ENCODE measurements around the gene NEK1. TPM values are rescaled to one million over a fixed set of nuclear protein-coding genes. Genes with fewer than 3 reads are reported as not detected.
"Not testable (repeated sequence)": the region's sequence is repeated elsewhere in the genome, so short reads cannot be mapped to it uniquely, and the experiment has no call there.

The NEK1 gene
- total RNA-seq, 2 experiments from 2014 or later, result 15.7 to 16.7 TPM

DNA sequence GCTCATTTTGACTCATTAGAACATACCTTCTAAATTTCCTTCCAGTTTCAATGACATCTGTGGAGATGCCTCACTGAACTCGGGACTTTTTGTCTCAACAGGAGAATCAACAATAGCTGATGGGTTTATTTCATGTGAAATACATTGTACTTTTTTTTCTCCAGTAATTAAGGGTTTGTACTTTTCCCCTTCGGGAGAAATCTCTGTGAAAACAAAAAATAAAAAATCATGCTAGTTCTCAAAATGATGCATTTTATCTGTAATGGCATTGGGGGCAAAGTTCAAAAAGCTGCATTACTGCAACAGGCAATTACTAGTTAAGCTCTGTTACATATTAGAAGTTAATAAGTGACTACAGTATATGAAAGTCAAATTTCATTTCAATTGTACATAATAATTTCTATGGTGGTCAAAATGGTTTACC, 174.3 kb downstream of the NEK1 start:
- DNase-seq (no peak), ATAC-seq (no peak)
- no peak overlapping the region for H3K4me3 Mint-ChIP-seq
- H3K4me1 Mint-ChIP-seq (ENCODE audit: low read depth), result peaks cover 2% of the 10 kb centered on the region
- peaks cover 6% of the 10 kb centered on the region for H3K9me3 Mint-ChIP-seq (ENCODE audit: insufficient read depth)
- peaks cover 3% of the 10 kb centered on the region for H3K36me3 Mint-ChIP-seq (ENCODE audit: low read depth)
- H3K27me3 Mint-ChIP-seq (ENCODE audit: low read depth), result no peaks in the 10 kb centered on the region
- ChIA-PET CTCF (no interaction called here), POLR2A (no interaction called here)
- no peak overlapping the region for H3K27ac Mint-ChIP-seq

- H3K27ac Mint-ChIP-seq, result no peak overlapping the region
- H3K9me3 Mint-ChIP-seq (ENCODE audit: insufficient read depth), result peaks cover 5% of the 10 kb centered on the region
- H3K36me3 Mint-ChIP-seq (ENCODE audit: low read depth), result peaks cover under 1% of the 10 kb centered on the region
- DNase-seq, result no peak
- ChIA-PET POLR2A (no interaction called here), CTCF (no interaction called here)
- no peak overlapping the region for H3K4me3 Mint-ChIP-seq
- peaks cover 2% of the 10 kb centered on the region for H3K4me1 Mint-ChIP-seq (ENCODE audit: low read depth)
- no peaks in the 10 kb centered on the region for H3K27me3 Mint-ChIP-seq (ENCODE audit: low read depth)
- ATAC-seq, result no peak
Observed at GRCh38 chr4:169437299-169438047, 174.9 kb downstream of the NEK1 start.

- H3K9me3 Mint-ChIP-seq (ENCODE audit: insufficient read depth), result no peaks in the 10 kb centered on the region
- DNase-seq (no peak), ATAC-seq (no peak)
- H3K36me3 Mint-ChIP-seq (ENCODE audit: low read depth), result no peaks in the 10 kb centered on the region
- no peak overlapping the region for H3K27ac Mint-ChIP-seq
- no peak overlapping the region for H3K4me3 Mint-ChIP-seq
- POLR2A ChIA-PET, result no interaction called here
- peaks cover 2% of the 10 kb centered on the region for H3K4me1 Mint-ChIP-seq (ENCODE audit: low read depth)
- H3K27me3 Mint-ChIP-seq (ENCODE audit: low read depth), result no peaks in the 10 kb centered on the region
- CTCF ChIA-PET, result no interaction called here
Observed at GRCh38 chr4:169436734-169437133, 175.6 kb downstream of the NEK1 start.

GRCh38 chr4:169428376-169428775, 184.0 kb downstream of the NEK1 start:
- ATAC-seq (no peak), DNase-seq (no peak)
- no peaks in the 10 kb centered on the region for H3K9me3 Mint-ChIP-seq (ENCODE audit: insufficient read depth)
- peaks cover 2% of the 10 kb centered on the region for H3K36me3 Mint-ChIP-seq (ENCODE audit: low read depth)
- H3K4me1 Mint-ChIP-seq (ENCODE audit: low read depth), result no peaks in the 10 kb centered on the region
- no peak overlapping the region for H3K4me3 Mint-ChIP-seq
- no peak overlapping the region for H3K27ac Mint-ChIP-seq
- POLR2A ChIA-PET, result no interaction called here
- CTCF ChIA-PET, result no interaction called here
- no peaks in the 10 kb centered on the region for H3K27me3 Mint-ChIP-seq (ENCODE audit: low read depth)

DNA sequence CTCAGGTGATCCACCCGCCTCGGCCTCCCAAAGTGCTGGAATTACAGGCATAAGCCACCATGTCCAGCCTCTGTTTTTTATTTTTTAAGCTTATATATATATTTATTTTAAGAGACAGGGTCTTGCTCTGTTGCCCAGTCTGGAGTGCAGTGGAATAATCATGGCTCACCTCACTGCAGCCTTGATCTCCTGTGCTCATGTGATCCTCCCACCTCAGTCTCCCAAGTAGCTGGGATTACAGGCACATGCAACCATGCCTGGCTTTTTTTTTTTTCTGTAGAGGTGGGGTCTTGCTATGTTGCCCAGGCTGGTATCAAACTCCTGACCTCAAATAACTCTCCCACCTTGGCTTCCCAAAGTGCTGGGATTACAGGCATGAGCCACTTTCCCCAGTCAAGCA, 184.7 kb downstream of the NEK1 start:
- ATAC-seq; H3K27me3 Mint-ChIP-seq (ENCODE audit: low read depth); H3K36me3 Mint-ChIP-seq (ENCODE audit: low read depth); H3K4me3 Mint-ChIP-seq; POLR2A ChIA-PET; CTCF ChIA-PET; H3K27ac Mint-ChIP-seq; H3K9me3 Mint-ChIP-seq (ENCODE audit: insufficient read depth); DNase-seq; H3K4me1 Mint-ChIP-seq (ENCODE audit: low read depth): not testable (repeated sequence)

DNA sequence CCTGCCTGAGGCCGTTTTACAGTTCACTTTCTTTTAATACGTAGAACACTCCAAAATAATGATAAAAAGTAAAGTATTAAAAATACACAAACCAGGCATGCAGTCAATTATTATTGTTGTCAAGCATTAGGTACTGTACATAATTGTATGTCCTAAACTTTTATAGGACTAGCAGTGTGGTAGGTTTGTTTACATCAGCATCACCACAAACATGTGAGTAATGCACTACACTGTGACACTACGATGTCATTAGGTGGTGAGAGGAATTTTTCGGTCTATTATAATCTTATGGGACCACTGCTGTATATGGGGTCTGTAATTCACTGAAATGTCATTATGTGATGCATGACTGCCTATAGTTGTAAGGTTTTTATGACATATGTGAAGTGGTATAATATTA, 192.1 kb downstream of the NEK1 start:
- ChIA-PET POLR2A (no interaction called here), CTCF (no interaction called here)
- Mint-ChIP-seq H3K4me1 (ENCODE audit: low read depth) (peaks cover 10% of the 10 kb centered on the region), H3K27ac (no peak overlapping the region), H3K36me3 (ENCODE audit: low read depth) (peaks cover 20% of the 10 kb centered on the region), H3K9me3 (ENCODE audit: insufficient read depth) (no peaks in the 10 kb centered on the region), H3K4me3 (no peak overlapping the region), H3K27me3 (ENCODE audit: low read depth) (no peaks in the 10 kb centered on the region)
- DNase-seq, result no peak
- no peak for ATAC-seq

- CTCF ChIA-PET, result no interaction called here
- no peak for DNase-seq
- POLR2A ChIA-PET, result no interaction called here
- Mint-ChIP-seq H3K27me3 (ENCODE audit: low read depth) (no peaks in the 10 kb centered on the region), H3K4me1 (ENCODE audit: low read depth) (peaks cover 10% of the 10 kb centered on the region), H3K36me3 (ENCODE audit: low read depth) (peaks cover 23% of the 10 kb centered on the region), H3K4me3 (no peak overlapping the region), H3K27ac (no peak overlapping the region), H3K9me3 (ENCODE audit: insufficient read depth) (no peaks in the 10 kb centered on the region)
- ATAC-seq, result no peak
Observed at GRCh38 chr4:169418846-169419245, 193.5 kb downstream of the NEK1 start.

GRCh38 chr4:169417629-169418282, 194.6 kb downstream of the NEK1 start:
- H3K27ac Mint-ChIP-seq, result no peak overlapping the region
- no peaks in the 10 kb centered on the region for H3K9me3 Mint-ChIP-seq (ENCODE audit: insufficient read depth)
- ATAC-seq (no peak), DNase-seq (no peak)
- H3K36me3 Mint-ChIP-seq (ENCODE audit: low read depth), result peaks cover 23% of the 10 kb centered on the region
- H3K4me1 Mint-ChIP-seq (ENCODE audit: low read depth), result peaks cover 11% of the 10 kb centered on the region
- ChIA-PET CTCF (interaction anchor here (0.9 to 1.0 kb wide), 3 partner anchors 18 to 408 kb away, joined by 3 read pairs; partner anchors contain the start of gene CBR4), POLR2A (no interaction called here)
- H3K27me3 Mint-ChIP-seq (ENCODE audit: low read depth), result no peaks in the 10 kb centered on the region
- H3K4me3 Mint-ChIP-seq, result no peak overlapping the region

DNA sequence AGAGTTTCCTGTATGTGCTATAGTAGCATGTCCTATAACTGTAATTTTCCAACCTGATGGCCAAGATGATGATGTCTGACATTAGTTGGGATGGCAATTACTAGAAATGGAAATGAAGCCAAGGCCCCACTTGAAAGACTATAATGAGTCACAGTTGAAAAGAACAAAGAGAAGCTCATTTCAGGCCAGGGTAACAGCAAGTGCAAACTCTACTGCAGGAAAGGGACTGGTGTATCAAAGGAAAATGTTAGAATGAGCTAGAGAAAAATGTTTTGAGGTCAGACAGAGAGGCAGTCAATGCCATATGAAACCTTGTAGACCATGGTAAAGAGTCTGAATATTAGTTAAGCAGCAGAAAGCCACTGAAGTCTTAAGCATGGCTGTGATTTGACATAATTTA, 195.4 kb downstream of the NEK1 start:
- H3K27me3 Mint-ChIP-seq (ENCODE audit: low read depth), result no peaks in the 10 kb centered on the region
- no peaks in the 10 kb centered on the region for H3K9me3 Mint-ChIP-seq (ENCODE audit: insufficient read depth)
- DNase-seq, result no peak
- peak; percentile 33 for ATAC-seq
- peaks cover 18% of the 10 kb centered on the region for H3K4me1 Mint-ChIP-seq (ENCODE audit: low read depth)
- H3K36me3 Mint-ChIP-seq (ENCODE audit: low read depth), result peaks cover 21% of the 10 kb centered on the region
- no peak overlapping the region for H3K4me3 Mint-ChIP-seq
- CTCF ChIA-PET, result interaction anchor here (0.9 to 1.0 kb wide), 3 partner anchors 19 to 407 kb away, joined by 3 read pairs; partner anchors contain the start of gene CBR4
- H3K27ac Mint-ChIP-seq, result no peak overlapping the region
- POLR2A ChIA-PET, result no interaction called here

DNA sequence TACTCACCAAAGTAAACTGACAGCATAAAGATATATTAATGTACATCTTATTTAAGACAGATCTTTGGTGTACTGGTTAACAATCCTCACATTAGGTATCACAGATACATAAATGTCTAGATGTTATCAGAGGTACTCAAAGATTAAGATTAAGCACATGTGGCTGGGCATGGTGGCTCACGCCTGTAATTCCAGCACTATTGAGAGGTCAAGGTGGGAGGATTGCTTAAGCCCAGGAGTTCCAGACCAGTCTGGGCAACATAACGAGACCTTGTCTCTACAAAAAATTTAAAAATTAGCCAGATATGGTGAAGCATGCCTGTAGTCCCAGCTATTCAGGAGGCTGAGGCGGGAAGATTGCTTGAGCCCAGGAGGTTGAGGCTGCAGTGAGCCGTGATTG, 195.9 kb downstream of the NEK1 start:
- peaks cover 22% of the 10 kb centered on the region for H3K4me1 Mint-ChIP-seq (ENCODE audit: low read depth)
- DNase-seq (no peak), ATAC-seq (no peak)
- H3K27me3 Mint-ChIP-seq (ENCODE audit: low read depth), result no peaks in the 10 kb centered on the region
- no peak overlapping the region for H3K4me3 Mint-ChIP-seq
- H3K27ac Mint-ChIP-seq, result no peak overlapping the region
- peaks cover 17% of the 10 kb centered on the region for H3K36me3 Mint-ChIP-seq (ENCODE audit: low read depth)
- CTCF ChIA-PET, result interaction anchor here (0.9 to 1.0 kb wide), 3 partner anchors 20 to 407 kb away, joined by 3 read pairs; partner anchors contain the start of gene CBR4
- POLR2A ChIA-PET, result no interaction called here
- H3K9me3 Mint-ChIP-seq (ENCODE audit: insufficient read depth), result no peaks in the 10 kb centered on the region

DNA sequence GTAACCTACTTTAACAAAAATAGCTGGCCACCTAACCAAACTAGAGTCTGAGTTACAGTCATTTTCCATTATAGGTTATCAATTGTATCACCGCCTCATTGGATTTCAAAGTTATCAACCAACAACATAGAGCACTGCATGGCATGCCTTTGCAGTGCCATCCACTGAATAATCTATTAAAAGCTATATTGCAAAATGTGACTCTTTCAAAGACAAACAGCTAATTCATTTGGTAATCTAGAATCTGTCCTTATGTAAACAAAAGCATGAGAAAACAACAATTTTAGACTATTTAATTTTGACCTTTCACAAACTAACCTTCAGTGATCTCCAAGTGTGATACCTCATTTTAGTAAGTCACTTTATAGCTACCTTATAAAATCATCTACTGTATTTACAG, 197.5 kb downstream of the NEK1 start:
- H3K9me3 Mint-ChIP-seq (ENCODE audit: insufficient read depth), result no peaks in the 10 kb centered on the region
- DNase-seq (no peak), ATAC-seq (no peak)
- no peaks in the 10 kb centered on the region for H3K27me3 Mint-ChIP-seq (ENCODE audit: low read depth)
- CTCF ChIA-PET, result no interaction called here
- H3K36me3 Mint-ChIP-seq (ENCODE audit: low read depth), result peaks cover 13% of the 10 kb centered on the region
- POLR2A ChIA-PET, result no interaction called here
- no peak overlapping the region for H3K4me3 Mint-ChIP-seq
- H3K27ac Mint-ChIP-seq, result no peak overlapping the region
- H3K4me1 Mint-ChIP-seq (ENCODE audit: low read depth), result peaks cover 37% of the 10 kb centered on the region

DNA sequence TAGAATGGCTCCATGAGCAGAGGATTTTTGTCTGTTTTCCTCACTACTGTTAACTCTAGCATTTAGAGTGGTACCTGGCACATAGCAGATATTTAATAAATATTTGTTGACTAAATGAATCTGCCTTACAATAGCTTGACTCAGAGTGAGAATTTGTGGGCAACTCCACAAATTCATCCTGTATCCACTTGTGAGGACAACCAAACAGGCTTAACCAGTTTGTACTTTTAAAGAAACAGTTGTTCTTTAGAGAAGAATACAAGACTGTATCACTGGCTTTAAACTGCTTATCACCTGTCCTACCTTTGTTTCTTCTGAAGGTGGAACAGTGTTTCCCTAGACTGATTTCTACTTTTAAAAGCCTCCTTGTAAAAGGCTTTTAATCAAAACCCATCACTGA, 200.3 kb downstream of the NEK1 start:
- CTCF ChIA-PET, result no interaction called here
- POLR2A ChIA-PET, result no interaction called here
- Mint-ChIP-seq H3K4me3 (no peak overlapping the region), H3K36me3 (ENCODE audit: low read depth) (peaks cover 6% of the 10 kb centered on the region), H3K9me3 (ENCODE audit: insufficient read depth) (no peaks in the 10 kb centered on the region), H3K4me1 (ENCODE audit: low read depth) (peaks cover 41% of the 10 kb centered on the region), H3K27me3 (ENCODE audit: low read depth) (no peaks in the 10 kb centered on the region), H3K27ac (peak overlapping the region; percentile 28)
- DNase-seq (no peak), ATAC-seq (no peak)
